Keratinocyte (primary cell): ENCODE data around the gene GCH1. TPM values are rescaled to one million over a fixed set of nuclear protein-coding genes. Genes with fewer than 3 reads are reported as not detected.

Source experiments
- DNase-seq: peaks from one replicate; pipeline ENCODE4 v3.0.0-alpha.2; 2011; ENCODE audit warnings: low read depth, missing footprints, low spot score
- FAIRE-seq: peaks from 2 replicates; lab custom pipeline; 2011; peaks lifted over from hg19 to GRCh38; lab: Jason Lieb, UNC
- H2AFZ ChIP-seq: 2 replicates; pipeline ENCODE4 v1.6.0; 2012; ENCODE audit warnings: low read length, control low read depth, inconsistent platforms; ENCODE audit not compliant: control insufficient read depth
- H3K27ac ChIP-seq: 2 replicates; pipeline ENCODE4 v1.5.1; 2011; ENCODE audit warnings: low read length; ENCODE audit not compliant: control insufficient read depth, insufficient read depth
- H3K27me3 ChIP-seq: 3 replicates; pipeline ENCODE4 v1.6.0; 2011; ENCODE audit warnings: low read length; ENCODE audit not compliant: control insufficient read depth, insufficient read depth; ENCODE audit errors: extremely low read depth
- H3K36me3 ChIP-seq, 2 experiments: 2 replicates in 1 of 2; 3 replicates in 1 of 2; pipeline ENCODE4 v1.5.1; 2011; ENCODE audit warnings: low read length in 2 of 2, mild to moderate bottlenecking in 1 of 2; ENCODE audit not compliant: control insufficient read depth in 2 of 2, insufficient read depth in 2 of 2; ENCODE audit errors: extremely low read depth in 1 of 2
- H3K4me1 ChIP-seq: 3 replicates; pipeline ENCODE4 v1.5.1; 2011; ENCODE audit warnings: low read length; ENCODE audit not compliant: control insufficient read depth, insufficient read depth; ENCODE audit errors: extremely low read depth
- H3K4me2 ChIP-seq: 3 replicates; pipeline ENCODE4 v1.6.0; 2011; ENCODE audit warnings: low read depth, low read length; ENCODE audit not compliant: control insufficient read depth, insufficient read depth; ENCODE audit errors: extremely low read depth
- H3K4me3 ChIP-seq, 3 experiments: fragments of 200-600 bp in 1 of 3; sonication (generic) in 1 of 3; 2 replicates in 2 of 3; 3 replicates in 1 of 3; pipeline ENCODE4 v1.5.1; 2011 to 2016; ENCODE audit warnings: low read length in 3 of 3, mild to moderate bottlenecking in 3 of 3, control low read depth in 2 of 3, inconsistent platforms in 1 of 3, low read depth in 1 of 3, mixed read lengths in 1 of 3, mixed run types in 1 of 3, moderate library complexity in 1 of 3; ENCODE audit not compliant: control insufficient read depth in 2 of 3, insufficient read depth in 2 of 3; ENCODE audit errors: extremely low read depth in 1 of 3
- H3K79me2 ChIP-seq: 2 replicates; pipeline ENCODE4 v1.6.0; 2012; ENCODE audit warnings: low read length; ENCODE audit not compliant: control insufficient read depth, insufficient read depth
- H3K9ac ChIP-seq: 3 replicates; pipeline ENCODE4 v1.6.0; 2011; ENCODE audit warnings: low read length; ENCODE audit not compliant: control insufficient read depth, insufficient read depth; ENCODE audit errors: extremely low read depth
- H3K9me1 ChIP-seq: 3 replicates; pipeline ENCODE4 v1.6.0; 2011; ENCODE audit warnings: low read length; ENCODE audit not compliant: control insufficient read depth, insufficient read depth; ENCODE audit errors: extremely low read depth
- H3K9me3 ChIP-seq: 2 replicates; pipeline ENCODE4 v1.5.1; 2012; ENCODE audit warnings: low read depth, low read length; ENCODE audit not compliant: control insufficient read depth
- H4K20me1 ChIP-seq: 3 replicates; pipeline ENCODE4 v1.6.0; 2011; ENCODE audit warnings: low read length; ENCODE audit not compliant: control insufficient read depth, insufficient read depth; ENCODE audit errors: extremely low read depth
- CTCF ChIP-seq, 3 experiments: IDR thresholded peaks in 1 of 3; conservative IDR thresholded peaks in 1 of 3; optimal IDR thresholded peaks in 1 of 3; 2 replicates in 2 of 3; 3 replicates in 1 of 3; pipeline versions ENCODE3 to v1.5.1; 2011; ENCODE audit warnings: low read length in 3 of 3, mild to moderate bottlenecking in 3 of 3, moderate library complexity in 2 of 3, control low read depth in 1 of 3, inconsistent platforms in 1 of 3; ENCODE audit not compliant: insufficient read depth in 2 of 3; ENCODE audit errors: extremely low read depth in 1 of 3
- EZH2 ChIP-seq: IDR thresholded peaks from one replicate; pipeline ENCODE4 v1.6.1; 2012; ENCODE audit warnings: inconsistent platforms, mild to moderate bottlenecking, low read length, moderate library complexity
- dilution Hi-C: fragments of 300-500 bp; cut with MboI; formaldehyde crosslinking; loops from one replicate; pipeline ENCODE4 v1.7.0; 2020; ENCODE audit warnings: low sequenced_read_pairs; ENCODE audit not compliant: extremely low pct_ligation_motif_present
- polyA plus RNA-seq, 5 experiments: library from polyadenylated mRNA; depleted of rRNA in 3 of 5; stranded (reverse) in 3 of 5; stranded (forward) in 1 of 5; unstranded in 1 of 5; fragments of >200 nt; gene quantifications; 1 replicate in 1 of 5; 2 replicates in 3 of 5; 3 replicates in 1 of 5; pipeline versions ENCODE4 v1.2.1 to v1.2.3, GENCODE V29; 2011 to 2012; ENCODE audit warnings: missing spikeins in 2 of 5, low read depth in 1 of 5, low replicate concordance in 1 of 5

Gene GCH1
- polyA plus RNA-seq, 1 donor (not counting 4 experiments of a cell fraction or from before 2014, with no cell fraction given): 3.4 TPM

- Histone ChIP-seq H4K20me1 (no peaks in the 10 kb centered on the region), H2AFZ (no peak overlapping the region), H3K9me1 (no peaks in the 10 kb centered on the region), H3K9me3 (no peaks in the 10 kb centered on the region), H3K27ac (no peak overlapping the region), H3K4me2 (no peak overlapping the region), H3K4me3 (no peak overlapping the region), H3K9ac (no peak overlapping the region), H3K27me3 (peaks cover 11% of the 10 kb centered on the region), H3K36me3 (no peaks in the 10 kb centered on the region), H3K4me1 (peaks cover 26% of the 10 kb centered on the region), H3K79me2 (no peaks in the 10 kb centered on the region)
- dilution Hi-C loops: no loop called here
- no peak for DNase-seq
- TF ChIP-seq EZH2: no peak
- TF ChIP-seq CTCF (optimal IDR thresholded peaks at IDR 0.05 in 1 of 3, IDR thresholded peaks at IDR 0.05 in 1 of 3, conservative IDR thresholded peaks at IDR 0.05 in 1 of 3; ENCODE audit: extremely low read depth in 1 of 3, insufficient read depth in 2 of 3, low read length in 3 of 3): no peak
- no peak for FAIRE-seq
These were observed 94.1 kb downstream of the GCH1 start for GRCh38 chr14:54808326-54809161.

DNA sequence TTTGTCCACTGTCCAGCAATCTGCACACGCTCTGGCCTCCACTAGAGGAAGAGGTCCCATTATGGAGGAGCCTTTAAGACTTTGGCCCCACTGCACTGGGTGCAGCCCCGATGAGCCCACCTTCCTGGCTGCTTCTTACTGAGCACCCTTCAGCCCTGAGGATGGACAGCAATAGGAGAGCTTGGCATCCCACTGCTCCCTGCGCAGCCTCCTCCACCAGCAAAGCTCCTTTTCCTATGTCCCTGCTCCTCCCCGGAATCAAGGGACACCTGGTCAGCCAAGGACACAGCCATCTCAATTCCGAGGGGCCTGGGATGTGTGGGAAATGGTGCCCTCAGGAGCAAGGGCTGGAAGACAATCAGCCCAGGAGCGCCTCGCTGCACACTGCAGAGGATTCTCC lies 94.7 kb downstream of the GCH1 start:
- Histone ChIP-seq H3K36me3 (no peaks in the 10 kb centered on the region), H3K4me3 (no peak overlapping the region), H3K4me1 (peaks cover 21% of the 10 kb centered on the region), H3K27me3 (peaks cover 11% of the 10 kb centered on the region), H3K79me2 (no peaks in the 10 kb centered on the region), H3K9ac (no peak overlapping the region), H3K4me2 (no peak overlapping the region), H3K27ac (no peak overlapping the region), H3K9me1 (no peaks in the 10 kb centered on the region), H3K9me3 (no peaks in the 10 kb centered on the region), H4K20me1 (no peaks in the 10 kb centered on the region), H2AFZ (no peak overlapping the region)
- DNase-seq (no peak), FAIRE-seq (no peak)
- dilution Hi-C loops: no loop called here
- TF ChIP-seq CTCF (optimal IDR thresholded peaks at IDR 0.05 in 1 of 3, IDR thresholded peaks at IDR 0.05 in 1 of 3, conservative IDR thresholded peaks at IDR 0.05 in 1 of 3; ENCODE audit: extremely low read depth in 1 of 3, insufficient read depth in 2 of 3, low read length in 3 of 3) (no peak), EZH2 (no peak)
